HepG2 (cell line): ENCODE results near the gene MSI2. TPM values are rescaled to one million over a fixed set of nuclear protein-coding genes. Genes with fewer than 3 reads are reported as not detected.

Experiments used
- EP300 ChIP-seq, 3 experiments: sonication (generic) in 1 of 3; formaldehyde crosslinking in 1 of 3; IDR thresholded peaks; 2 replicates each; pipeline versions ENCODE4 v1.5.1 to v1.6.1; 2011 to 2020; ENCODE audit warnings: low read depth in 2 of 3, low read length in 2 of 3, borderline replicate concordance in 1 of 3, improper control_type of control experiment in 1 of 3, mild to moderate bottlenecking in 1 of 3, missing genetic modification reagents in 1 of 3, moderate library complexity in 1 of 3
- FOXJ3 ChIP-seq: sonication (generic); formaldehyde crosslinking; IDR thresholded peaks from 2 replicates; pipeline ENCODE4 v1.4.0; 2020; ENCODE audit warnings: missing genetic modification reagents, mild to moderate bottlenecking, borderline replicate concordance
- KDM3A ChIP-seq: IDR thresholded peaks from 2 replicates; pipeline ENCODE4 v1.6.1; 2018; ENCODE audit warnings: low read depth, missing compliant biosample characterization
- RAD51 ChIP-seq: fragments of 450-650 bp; IDR thresholded peaks from 2 replicates; pipeline ENCODE4 v1.6.1; 2016; ENCODE audit warnings: borderline replicate concordance
- SMAD9 ChIP-seq: sonication (generic); formaldehyde crosslinking; IDR thresholded peaks from 2 replicates; pipeline ENCODE4 v1.5.1; 2020; ENCODE audit warnings: mild to moderate bottlenecking, missing genetic modification reagents
- SOX5 ChIP-seq: IDR thresholded peaks from 2 replicates; pipeline ENCODE4 v1.6.1; 2016; ENCODE audit warnings: borderline replicate concordance
- ZNF33B ChIP-seq: sonication (generic); formaldehyde crosslinking; IDR thresholded peaks from 2 replicates; pipeline ENCODE4 v1.5.1; 2020; ENCODE audit warnings: mild to moderate bottlenecking, missing genetic modification reagents
- ZNF484 ChIP-seq: sonication (generic); formaldehyde crosslinking; IDR thresholded peaks from 2 replicates; pipeline ENCODE4 v1.5.1; 2020; ENCODE audit warnings: mild to moderate bottlenecking, low read depth, missing genetic modification reagents, borderline replicate concordance
- ZNF547 ChIP-seq: sonication (generic); formaldehyde crosslinking; IDR thresholded peaks from 2 replicates; pipeline ENCODE4 v1.5.1; 2020; ENCODE audit warnings: mild to moderate bottlenecking, missing genetic modification reagents
- ZNF652 ChIP-seq: IDR thresholded peaks from 2 replicates; pipeline ENCODE4 v1.6.1; 2016; ENCODE audit warnings: low read depth, borderline replicate concordance
- ZNF841 ChIP-seq: sonication (generic); formaldehyde crosslinking; IDR thresholded peaks from 2 replicates; pipeline ENCODE4 v1.8.1; 2023; ENCODE audit warnings: missing genetic modification reagents, borderline replicate concordance
- polyA plus RNA-seq, 8 experiments: library from polyadenylated mRNA; depleted of rRNA in 3 of 8; stranded (reverse) in 7 of 8; unstranded in 1 of 8; fragments of >200 nt; fragmentation: Illumina TruSeq in 4 of 8; extraction: Trizol in 4 of 8; gene quantifications; 2 replicates each; pipeline versions ENCODE4 v1.2.1 to v1.2.3, GENCODE V29; 2011 to 2016; ENCODE audit warnings: low read depth in 4 of 8, missing spikeins in 1 of 8, mixed read lengths in 1 of 8; ENCODE audit not compliant: insufficient read depth in 1 of 8
- total RNA-seq, 5 experiments: library from RNA; depleted of rRNA; stranded (reverse); fragments of >200 nt; fragmentation: Illumina TruSeq; extraction: Trizol; gene quantifications; 2 replicates each; pipeline ENCODE4 v1.2.3, GENCODE V29; 2016; ENCODE audit warnings: low read depth in 1 of 5
- TF ChIP-seq, protein P1 (sequence below): sonication (generic); formaldehyde crosslinking; IDR thresholded peaks from 2 replicates; pipeline ENCODE4 v1.8.0; 2023; ENCODE audit warnings: mild to moderate bottlenecking, missing genetic modification reagents
- TF ChIP-seq, protein P2 (sequence below): sonication (generic); formaldehyde crosslinking; IDR thresholded peaks from 2 replicates; pipeline ENCODE4 v1.8.0; 2022; ENCODE audit warnings: missing genetic modification reagents, mild to moderate bottlenecking, moderate library complexity, borderline replicate concordance
- TF ChIP-seq, protein P3 (sequence below): sonication (generic); formaldehyde crosslinking; IDR thresholded peaks from 2 replicates; pipeline ENCODE4 v1.5.1; 2020; ENCODE audit warnings: mild to moderate bottlenecking, missing genetic modification reagents, borderline replicate concordance
- TF ChIP-seq, protein P4 (sequence below): sonication (generic); formaldehyde crosslinking; IDR thresholded peaks from 2 replicates; pipeline ENCODE4 v1.4.0; 2020; ENCODE audit warnings: missing genetic modification reagents

The MSI2 gene
- total and polyA plus RNA-seq, 2 of the 13 experiments (the other 11 are each of a cell fraction or from before 2014, with no cell fraction given): 77.5 to 78.4 TPM

DNA sequence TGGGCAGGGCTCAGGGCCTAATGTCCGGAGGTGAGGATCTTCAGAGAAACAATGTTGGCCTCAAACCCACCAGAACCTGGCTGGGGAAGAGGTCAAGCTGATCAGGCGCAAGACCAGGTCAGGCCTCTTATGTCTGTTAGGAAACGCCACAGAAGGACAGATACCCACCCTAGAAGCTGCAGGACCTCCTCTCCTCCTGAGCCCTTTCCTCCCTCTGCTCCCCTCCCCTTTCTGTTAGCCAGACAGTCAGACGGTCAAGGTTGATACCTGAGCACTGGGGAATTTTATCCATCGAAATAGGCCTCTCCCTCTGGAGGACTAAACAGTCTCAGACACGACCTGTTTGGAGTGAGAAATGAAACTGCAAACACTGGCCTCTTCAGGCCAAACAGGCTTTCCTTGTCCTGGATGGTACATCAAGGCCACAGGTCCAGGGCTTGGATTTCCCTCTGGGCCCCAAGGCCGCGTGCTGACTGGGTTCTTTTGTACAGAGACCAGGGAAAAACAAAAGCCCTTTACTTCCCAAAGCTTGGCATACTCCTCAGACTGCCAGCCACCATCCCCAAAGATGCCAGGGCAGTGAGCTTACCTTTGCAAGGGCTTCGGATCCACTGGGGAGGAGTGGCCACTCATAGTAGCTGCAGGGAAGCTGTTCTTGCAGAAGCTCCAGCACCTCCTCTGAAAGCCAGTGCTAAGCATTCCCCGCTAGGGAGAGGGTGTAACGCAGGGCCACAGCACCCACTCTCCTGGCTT, 353.0 kb downstream of the MSI2 start (continued):
- TF ChIP-seq, protein P1, sequence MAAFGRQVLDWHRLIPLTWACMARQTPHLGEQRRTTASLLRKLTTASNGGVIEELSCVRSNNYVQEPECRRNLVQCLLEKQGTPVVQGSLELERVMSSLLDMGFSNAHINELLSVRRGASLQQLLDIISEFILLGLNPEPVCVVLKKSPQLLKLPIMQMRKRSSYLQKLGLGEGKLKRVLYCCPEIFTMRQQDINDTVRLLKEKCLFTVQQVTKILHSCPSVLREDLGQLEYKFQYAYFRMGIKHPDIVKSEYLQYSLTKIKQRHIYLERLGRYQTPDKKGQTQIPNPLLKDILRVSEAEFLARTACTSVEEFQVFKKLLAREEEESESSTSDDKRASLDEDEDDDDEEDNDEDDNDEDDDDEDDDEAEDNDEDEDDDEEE (CRISPR knock-in tag): 0 out of 2 replicates have a peak, but pooled peaks have one; percentile 46
- TF ChIP-seq ZNF33B (CRISPR knock-in tag) (peak; percentile 90), FOXJ3 (CRISPR knock-in tag) (peak; percentile 78; the same call in 1 of the 2 replicates), ZNF484 (CRISPR knock-in tag) (no peak), SMAD9 (CRISPR knock-in tag) (no peak), ZNF547 (CRISPR knock-in tag) (no peak), SOX5 (CRISPR knock-in tag) (peak; percentile 90), EP300 (IDR thresholded peaks at IDR 0.05; ENCODE audit: low read depth in 2 of 2, low read length in 2 of 2) (peak in 1 of 2 experiments; percentile 77; a peak in 2 of 4 replicates), EP300 (CRISPR knock-in tag; IDR thresholded peaks at IDR 0.05; ENCODE audit: borderline replicate concordance) (peak; percentile 72), KDM3A (CRISPR knock-in tag) (0 out of 2 replicates have a peak, but pooled peaks have one; percentile 11), ZNF841 (CRISPR knock-in tag) (no peak), RAD51 (no peak), ZNF652 (CRISPR knock-in tag) (0 out of 2 replicates have a peak, but pooled peaks have one; percentile 22)
- TF ChIP-seq, protein P2, sequence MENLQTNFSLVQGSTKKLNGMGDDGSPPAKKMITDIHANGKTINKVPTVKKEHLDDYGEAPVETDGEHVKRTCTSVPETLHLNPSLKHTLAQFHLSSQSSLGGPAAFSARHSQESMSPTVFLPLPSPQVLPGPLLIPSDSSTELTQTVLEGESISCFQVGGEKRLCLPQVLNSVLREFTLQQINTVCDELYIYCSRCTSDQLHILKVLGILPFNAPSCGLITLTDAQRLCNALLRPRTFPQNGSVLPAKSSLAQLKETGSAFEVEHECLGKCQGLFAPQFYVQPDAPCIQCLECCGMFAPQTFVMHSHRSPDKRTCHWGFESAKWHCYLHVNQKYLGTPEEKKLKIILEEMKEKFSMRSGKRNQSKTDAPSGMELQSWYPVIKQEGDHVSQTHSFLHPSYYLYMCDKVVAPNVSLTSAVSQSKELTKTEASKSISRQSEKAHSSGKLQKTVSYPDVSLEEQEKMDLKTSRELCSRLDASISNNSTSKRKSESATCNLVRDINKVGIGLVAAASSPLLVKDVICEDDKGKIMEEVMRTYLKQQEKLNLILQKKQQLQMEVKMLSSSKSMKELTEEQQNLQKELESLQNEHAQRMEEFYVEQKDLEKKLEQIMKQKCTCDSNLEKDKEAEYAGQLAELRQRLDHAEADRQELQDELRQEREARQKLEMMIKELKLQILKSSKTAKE (CRISPR knock-in tag): peak; percentile 98
- TF ChIP-seq, protein P3, sequence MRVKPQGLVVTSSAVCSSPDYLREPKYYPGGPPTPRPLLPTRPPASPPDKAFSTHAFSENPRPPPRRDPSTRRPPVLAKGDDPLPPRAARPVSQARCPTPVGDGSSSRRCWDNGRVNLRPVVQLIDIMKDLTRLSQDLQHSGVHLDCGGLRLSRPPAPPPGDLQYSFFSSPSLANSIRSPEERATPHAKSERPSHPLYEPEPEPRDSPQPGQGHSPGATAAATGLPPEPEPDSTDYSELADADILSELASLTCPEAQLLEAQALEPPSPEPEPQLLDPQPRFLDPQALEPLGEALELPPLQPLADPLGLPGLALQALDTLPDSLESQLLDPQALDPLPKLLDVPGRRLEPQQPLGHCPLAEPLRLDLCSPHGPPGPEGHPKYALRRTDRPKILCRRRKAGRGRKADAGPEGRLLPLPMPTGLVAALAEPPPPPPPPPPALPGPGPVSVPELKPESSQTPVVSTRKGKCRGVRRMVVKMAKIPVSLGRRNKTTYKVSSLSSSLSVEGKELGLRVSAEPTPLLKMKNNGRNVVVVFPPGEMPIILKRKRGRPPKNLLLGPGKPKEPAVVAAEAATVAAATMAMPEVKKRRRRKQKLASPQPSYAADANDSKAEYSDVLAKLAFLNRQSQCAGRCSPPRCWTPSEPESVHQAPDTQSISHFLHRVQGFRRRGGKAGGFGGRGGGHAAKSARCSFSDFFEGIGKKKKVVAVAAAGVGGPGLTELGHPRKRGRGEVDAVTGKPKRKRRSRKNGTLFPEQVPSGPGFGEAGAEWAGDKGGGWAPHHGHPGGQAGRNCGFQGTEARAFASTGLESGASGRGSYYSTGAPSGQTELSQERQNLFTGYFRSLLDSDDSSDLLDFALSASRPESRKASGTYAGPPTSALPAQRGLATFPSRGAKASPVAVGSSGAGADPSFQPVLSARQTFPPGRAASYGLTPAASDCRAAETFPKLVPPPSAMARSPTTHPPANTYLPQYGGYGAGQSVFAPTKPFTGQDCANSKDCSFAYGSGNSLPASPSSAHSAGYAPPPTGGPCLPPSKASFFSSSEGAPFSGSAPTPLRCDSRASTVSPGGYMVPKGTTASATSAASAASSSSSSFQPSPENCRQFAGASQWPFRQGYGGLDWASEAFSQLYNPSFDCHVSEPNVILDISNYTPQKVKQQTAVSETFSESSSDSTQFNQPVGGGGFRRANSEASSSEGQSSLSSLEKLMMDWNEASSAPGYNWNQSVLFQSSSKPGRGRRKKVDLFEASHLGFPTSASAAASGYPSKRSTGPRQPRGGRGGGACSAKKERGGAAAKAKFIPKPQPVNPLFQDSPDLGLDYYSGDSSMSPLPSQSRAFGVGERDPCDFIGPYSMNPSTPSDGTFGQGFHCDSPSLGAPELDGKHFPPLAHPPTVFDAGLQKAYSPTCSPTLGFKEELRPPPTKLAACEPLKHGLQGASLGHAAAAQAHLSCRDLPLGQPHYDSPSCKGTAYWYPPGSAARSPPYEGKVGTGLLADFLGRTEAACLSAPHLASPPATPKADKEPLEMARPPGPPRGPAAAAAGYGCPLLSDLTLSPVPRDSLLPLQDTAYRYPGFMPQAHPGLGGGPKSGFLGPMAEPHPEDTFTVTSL: peak; percentile 63; the same call in 1 of the 2 replicates
- TF ChIP-seq, protein P4, sequence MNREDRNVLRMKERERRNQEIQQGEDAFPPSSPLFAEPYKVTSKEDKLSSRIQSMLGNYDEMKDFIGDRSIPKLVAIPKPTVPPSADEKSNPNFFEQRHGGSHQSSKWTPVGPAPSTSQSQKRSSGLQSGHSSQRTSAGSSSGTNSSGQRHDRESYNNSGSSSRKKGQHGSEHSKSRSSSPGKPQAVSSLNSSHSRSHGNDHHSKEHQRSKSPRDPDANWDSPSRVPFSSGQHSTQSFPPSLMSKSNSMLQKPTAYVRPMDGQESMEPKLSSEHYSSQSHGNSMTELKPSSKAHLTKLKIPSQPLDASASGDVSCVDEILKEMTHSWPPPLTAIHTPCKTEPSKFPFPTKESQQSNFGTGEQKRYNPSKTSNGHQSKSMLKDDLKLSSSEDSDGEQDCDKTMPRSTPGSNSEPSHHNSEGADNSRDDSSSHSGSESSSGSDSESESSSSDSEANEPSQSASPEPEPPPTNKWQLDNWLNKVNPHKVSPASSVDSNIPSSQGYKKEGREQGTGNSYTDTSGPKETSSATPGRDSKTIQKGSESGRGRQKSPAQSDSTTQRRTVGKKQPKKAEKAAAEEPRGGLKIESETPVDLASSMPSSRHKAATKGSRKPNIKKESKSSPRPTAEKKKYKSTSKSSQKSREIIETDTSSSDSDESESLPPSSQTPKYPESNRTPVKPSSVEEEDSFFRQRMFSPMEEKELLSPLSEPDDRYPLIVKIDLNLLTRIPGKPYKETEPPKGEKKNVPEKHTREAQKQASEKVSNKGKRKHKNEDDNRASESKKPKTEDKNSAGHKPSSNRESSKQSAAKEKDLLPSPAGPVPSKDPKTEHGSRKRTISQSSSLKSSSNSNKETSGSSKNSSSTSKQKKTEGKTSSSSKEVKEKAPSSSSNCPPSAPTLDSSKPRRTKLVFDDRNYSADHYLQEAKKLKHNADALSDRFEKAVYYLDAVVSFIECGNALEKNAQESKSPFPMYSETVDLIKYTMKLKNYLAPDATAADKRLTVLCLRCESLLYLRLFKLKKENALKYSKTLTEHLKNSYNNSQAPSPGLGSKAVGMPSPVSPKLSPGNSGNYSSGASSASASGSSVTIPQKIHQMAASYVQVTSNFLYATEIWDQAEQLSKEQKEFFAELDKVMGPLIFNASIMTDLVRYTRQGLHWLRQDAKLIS (CRISPR knock-in tag): 0 out of 2 replicates have a peak, but pooled peaks have one; percentile 66
